Endometrium (tissue), 2 donors: ENCODE results near the gene CHRNE.

Source experiments
- FAIRE-seq: peaks from 2 replicates; lab custom pipeline; 2012; peaks lifted over from hg19 to GRCh38; lab: Jason Lieb, UNC
- donor health status: control.
- donor health status: control.

The CHRNE gene

GRCh38 chr17:4853208-4853671, 49.7 kb downstream of the CHRNE start:
- FAIRE-seq: no peak

- FAIRE-seq: no peak
Measured at GRCh38 chr17:4852567-4853207, 50.2 kb downstream of the CHRNE start.

- no peak for FAIRE-seq
Measured at GRCh38 chr17:4851084-4851483, 51.8 kb downstream of the CHRNE start.

- no peak for FAIRE-seq
Measured at GRCh38 chr17:4850246-4850645, 52.7 kb downstream of the CHRNE start.

- FAIRE-seq: no peak
Measured at GRCh38 chr17:4849011-4849536, 53.8 kb downstream of the CHRNE start.
